Measurements from ENCODE around the gene BCHE.

Gene BCHE

DNA sequence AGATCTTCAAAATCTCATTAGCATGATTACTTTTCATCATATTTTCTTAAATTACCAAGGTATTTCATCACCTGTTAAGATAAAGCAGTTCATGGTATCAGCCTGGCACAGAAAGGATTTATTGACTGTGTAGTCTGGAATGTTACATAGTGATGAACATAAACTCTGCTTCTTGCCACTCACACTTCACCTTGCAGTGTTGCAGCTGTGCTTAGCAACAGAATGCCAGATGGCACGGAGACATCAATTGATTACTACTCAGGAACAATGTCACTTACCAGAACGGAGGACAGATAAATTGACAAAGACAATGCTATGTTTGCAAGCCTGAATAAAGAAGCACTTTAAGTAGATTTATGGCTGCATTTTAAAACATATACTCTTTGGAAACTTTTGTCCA is 15.0 kb upstream of the BCHE start:
- Histone ChIP-seq H3K9ac (ENCODE audit: low read length) (no peak overlapping the region), H3K4me2 (ENCODE audit: low read length) (no peak overlapping the region), H2AFZ (ENCODE audit: low read depth, low read length) (no peak overlapping the region), H3K27me3 (ENCODE audit: low read depth, low read length) (no peaks in the 10 kb centered on the region), H3K36me3 (replicated peaks; ENCODE audit: low read depth, low read length) (no peaks in the 10 kb centered on the region), H3K27ac (ENCODE audit: low read length) (no peak overlapping the region), H3K9me3 (ENCODE audit: insufficient read depth, low read length) (no peaks in the 10 kb centered on the region), H3K4me1 (ENCODE audit: low read length) (no peaks in the 10 kb centered on the region), H4K20me1 (ENCODE audit: insufficient read depth, low read length) (no peaks in the 10 kb centered on the region), H3K79me2 (ENCODE audit: low read length) (no peaks in the 10 kb centered on the region), H3K4me3 (ENCODE audit: low read length) (no peak overlapping the region)
- TF ChIP-seq, protein P1, sequence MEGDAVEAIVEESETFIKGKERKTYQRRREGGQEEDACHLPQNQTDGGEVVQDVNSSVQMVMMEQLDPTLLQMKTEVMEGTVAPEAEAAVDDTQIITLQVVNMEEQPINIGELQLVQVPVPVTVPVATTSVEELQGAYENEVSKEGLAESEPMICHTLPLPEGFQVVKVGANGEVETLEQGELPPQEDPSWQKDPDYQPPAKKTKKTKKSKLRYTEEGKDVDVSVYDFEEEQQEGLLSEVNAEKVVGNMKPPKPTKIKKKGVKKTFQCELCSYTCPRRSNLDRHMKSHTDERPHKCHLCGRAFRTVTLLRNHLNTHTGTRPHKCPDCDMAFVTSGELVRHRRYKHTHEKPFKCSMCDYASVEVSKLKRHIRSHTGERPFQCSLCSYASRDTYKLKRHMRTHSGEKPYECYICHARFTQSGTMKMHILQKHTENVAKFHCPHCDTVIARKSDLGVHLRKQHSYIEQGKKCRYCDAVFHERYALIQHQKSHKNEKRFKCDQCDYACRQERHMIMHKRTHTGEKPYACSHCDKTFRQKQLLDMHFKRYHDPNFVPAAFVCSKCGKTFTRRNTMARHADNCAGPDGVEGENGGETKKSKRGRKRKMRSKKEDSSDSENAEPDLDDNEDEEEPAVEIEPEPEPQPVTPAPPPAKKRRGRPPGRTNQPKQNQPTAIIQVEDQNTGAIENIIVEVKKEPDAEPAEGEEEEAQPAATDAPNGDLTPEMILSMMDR (IDR thresholded peaks at IDR 0.05; ENCODE audit: low read depth, low read length), result no peak
- no peak for TF ChIP-seq EZH2phosphoT487 (IDR thresholded peaks at IDR 0.05; ENCODE audit: low read depth)

DNA sequence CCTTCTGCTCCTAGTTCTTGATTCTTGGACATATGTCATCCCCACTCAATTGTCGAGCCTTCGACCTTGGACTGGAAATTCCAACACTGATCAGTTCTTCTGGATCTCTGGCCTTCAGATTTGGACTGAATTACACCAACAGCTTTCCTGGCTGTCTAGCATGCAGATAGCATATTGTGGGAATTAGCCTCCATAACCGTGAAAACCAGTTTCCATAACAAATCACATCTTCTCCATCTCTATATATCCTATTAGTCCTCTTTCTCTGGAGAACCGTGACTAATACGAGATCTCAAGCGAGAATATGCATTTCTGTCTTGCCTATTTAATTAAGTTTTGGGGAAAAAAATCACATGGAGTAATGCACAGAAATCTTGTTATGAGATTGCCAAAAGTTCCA is 8.8 kb upstream of the BCHE start:
- Histone ChIP-seq H3K4me3 (ENCODE audit: low read length) (no peak overlapping the region), H3K36me3 (replicated peaks; ENCODE audit: low read depth, low read length) (no peaks in the 10 kb centered on the region), H3K79me2 (ENCODE audit: low read length) (no peaks in the 10 kb centered on the region), H3K27me3 (ENCODE audit: low read depth, low read length) (no peaks in the 10 kb centered on the region), H3K9ac (ENCODE audit: low read length) (no peak overlapping the region), H3K4me1 (ENCODE audit: low read length) (no peaks in the 10 kb centered on the region), H2AFZ (ENCODE audit: low read depth, low read length) (no peak overlapping the region), H3K27ac (ENCODE audit: low read length) (no peak overlapping the region), H4K20me1 (ENCODE audit: insufficient read depth, low read length) (no peaks in the 10 kb centered on the region), H3K4me2 (ENCODE audit: low read length) (no peak overlapping the region), H3K9me3 (ENCODE audit: insufficient read depth, low read length) (no peaks in the 10 kb centered on the region)
- TF ChIP-seq, protein P1 (IDR thresholded peaks at IDR 0.05; ENCODE audit: low read depth, low read length), result no peak
- no peak for TF ChIP-seq EZH2phosphoT487 (IDR thresholded peaks at IDR 0.05; ENCODE audit: low read depth)

DNA sequence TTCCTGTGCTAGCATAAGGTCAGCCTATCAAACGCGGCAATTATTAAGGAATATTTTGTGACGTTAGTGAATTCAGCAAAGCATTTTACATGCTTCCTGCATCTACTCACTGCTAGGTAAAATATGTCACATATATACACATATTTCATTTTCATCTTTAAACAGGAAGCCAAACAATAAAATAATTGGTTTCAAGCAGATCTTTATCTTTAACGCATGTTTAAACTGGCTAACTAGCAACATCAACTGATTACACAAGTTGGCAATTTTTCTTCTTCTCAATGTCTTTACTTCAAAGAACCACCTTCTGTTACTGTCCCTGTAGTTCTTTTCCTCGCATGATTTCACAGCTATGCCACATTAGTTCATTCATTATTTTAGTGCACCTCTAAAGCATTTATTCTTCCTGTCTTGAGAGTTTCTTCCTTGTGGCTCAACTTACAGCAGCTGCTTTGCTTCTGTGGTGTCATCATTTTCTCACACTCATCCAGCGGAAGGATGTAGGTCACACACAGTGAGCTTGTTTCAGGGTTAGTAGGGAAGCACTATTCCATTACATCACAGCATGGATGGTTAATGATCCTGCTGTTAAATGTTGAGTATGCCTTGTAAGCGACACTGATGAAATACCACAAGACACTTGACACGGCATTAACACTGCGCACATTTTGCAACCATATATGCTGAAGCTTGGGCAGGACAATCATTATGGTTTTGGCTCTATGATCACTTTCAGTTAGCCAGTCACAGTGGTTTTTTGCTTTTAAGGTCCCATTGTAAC is 2.3 kb upstream of the BCHE start:
- Histone ChIP-seq H3K36me3 (replicated peaks; ENCODE audit: low read depth, low read length) (no peaks in the 10 kb centered on the region), H3K79me2 (ENCODE audit: low read length) (no peaks in the 10 kb centered on the region), H4K20me1 (ENCODE audit: insufficient read depth, low read length) (no peaks in the 10 kb centered on the region; the same call in 1 of the 2 replicates), H3K27ac (ENCODE audit: low read length) (no peak overlapping the region), H3K4me3 (ENCODE audit: low read length) (no peak overlapping the region), H3K9ac (ENCODE audit: low read length) (no peak overlapping the region), H3K27me3 (ENCODE audit: low read depth, low read length) (no peaks in the 10 kb centered on the region), H2AFZ (ENCODE audit: low read depth, low read length) (peak overlapping the region; percentile 25; the same call in 1 of the 2 replicates), H3K4me1 (ENCODE audit: low read length) (peaks cover 8% of the 10 kb centered on the region; the same call in 1 of the 2 replicates), H3K9me3 (ENCODE audit: insufficient read depth, low read length) (no peaks in the 10 kb centered on the region), H3K4me2 (ENCODE audit: low read length) (no peak overlapping the region)
- TF ChIP-seq, protein P1 (IDR thresholded peaks at IDR 0.05; ENCODE audit: low read depth, low read length), result no peak
- no peak for TF ChIP-seq EZH2phosphoT487 (IDR thresholded peaks at IDR 0.05; ENCODE audit: low read depth)

DNA sequence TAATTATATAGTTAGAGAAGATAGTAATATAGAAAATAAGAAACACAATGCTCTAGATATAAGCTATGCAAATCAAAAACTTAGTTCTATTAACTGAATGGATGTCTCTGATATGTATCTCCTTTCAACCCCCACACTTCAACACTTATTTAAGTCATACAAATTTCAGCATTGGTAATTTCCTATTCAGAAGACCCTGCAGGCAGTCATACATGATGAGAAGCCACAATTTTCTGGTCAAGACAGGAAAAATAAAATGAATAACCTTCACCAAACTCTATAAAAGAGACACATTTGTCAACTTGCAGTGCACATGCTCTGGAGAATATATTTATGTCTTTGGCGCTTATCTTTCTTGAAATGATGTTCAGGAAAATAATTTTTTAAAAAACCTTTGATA is 578 bp upstream of the BCHE start:
- TF ChIP-seq, protein P1 (IDR thresholded peaks at IDR 0.05; ENCODE audit: low read depth, low read length), result no peak
- TF ChIP-seq EZH2phosphoT487 (IDR thresholded peaks at IDR 0.05; ENCODE audit: low read depth), result no peak
- H4K20me1 ChIP-seq (ENCODE audit: insufficient read depth, low read length), result no peaks in the 10 kb centered on the region; the same call in 1 of the 2 replicates
- no peak overlapping the region for H3K9ac ChIP-seq (ENCODE audit: low read length)
- H3K27me3 ChIP-seq (ENCODE audit: low read depth, low read length), result no peaks in the 10 kb centered on the region
- H3K4me3 ChIP-seq (ENCODE audit: low read length), result no peak overlapping the region
- H3K4me1 ChIP-seq (ENCODE audit: low read length), result peaks cover 8% of the 10 kb centered on the region; the same call in 1 of the 2 replicates
- H3K27ac ChIP-seq (ENCODE audit: low read length), result no peak overlapping the region
- H3K36me3 ChIP-seq (replicated peaks; ENCODE audit: low read depth, low read length), result no peaks in the 10 kb centered on the region
- no peak overlapping the region for H3K4me2 ChIP-seq (ENCODE audit: low read length)
- 0 out of 2 replicates have a peak overlapping the region, but pooled peaks have one; percentile 98 for H2AFZ ChIP-seq (ENCODE audit: low read depth, low read length)
- no peaks in the 10 kb centered on the region for H3K79me2 ChIP-seq (ENCODE audit: low read length)
- H3K9me3 ChIP-seq (ENCODE audit: insufficient read depth, low read length), result no peaks in the 10 kb centered on the region

All from OCI-LY3 (cell line).